PFSK-1 (cell line): ENCODE data around the gene AHSP.

Source experiments
- FOXP2 ChIP-seq: optimal IDR thresholded peaks from 2 replicates; pipeline ENCODE3; 2011; ENCODE audit warnings: borderline replicate concordance, control low read depth, inconsistent platforms; ENCODE audit not compliant: insufficient read depth; ENCODE audit errors: extremely low read length, extremely low read depth
- TAF1 ChIP-seq: IDR thresholded peaks from 2 replicates; pipeline ENCODE4 v1.6.1; 2012; ENCODE audit warnings: low read length, control low read depth, borderline replicate concordance; ENCODE audit not compliant: insufficient read depth
- TF ChIP-seq, protein P1 (sequence below), 2 experiments: IDR thresholded peaks; 2 replicates each; pipeline versions ENCODE4 v1.6.1 to v1.8.0; 2011 to 2012; ENCODE audit warnings: low read depth in 2 of 2, low read length in 2 of 2, control low read depth in 1 of 2, inconsistent platforms in 1 of 2, mild to moderate bottlenecking in 1 of 2, moderate library complexity in 1 of 2; ENCODE audit not compliant: insufficient read depth in 1 of 2

DNA sequence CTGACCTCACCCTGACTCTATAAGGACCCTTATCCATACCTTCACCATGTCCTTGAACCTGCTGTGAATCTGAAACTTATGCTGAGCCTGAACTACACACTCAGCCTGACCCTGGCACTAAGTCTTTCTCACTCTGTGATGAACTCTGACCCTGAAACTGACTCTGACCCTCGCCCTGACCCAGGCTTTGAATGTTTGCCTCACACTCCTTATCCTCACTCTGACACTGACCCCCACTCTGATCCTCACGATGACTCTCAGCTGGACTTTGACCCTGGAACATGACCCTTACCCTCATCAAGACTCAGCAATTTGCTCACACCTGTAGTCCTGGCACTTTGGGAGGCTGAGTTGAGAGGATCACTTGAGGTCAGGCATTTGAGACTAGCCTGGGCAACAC, 4.4 kb downstream of the AHSP start:
- TF ChIP-seq, protein P1, sequence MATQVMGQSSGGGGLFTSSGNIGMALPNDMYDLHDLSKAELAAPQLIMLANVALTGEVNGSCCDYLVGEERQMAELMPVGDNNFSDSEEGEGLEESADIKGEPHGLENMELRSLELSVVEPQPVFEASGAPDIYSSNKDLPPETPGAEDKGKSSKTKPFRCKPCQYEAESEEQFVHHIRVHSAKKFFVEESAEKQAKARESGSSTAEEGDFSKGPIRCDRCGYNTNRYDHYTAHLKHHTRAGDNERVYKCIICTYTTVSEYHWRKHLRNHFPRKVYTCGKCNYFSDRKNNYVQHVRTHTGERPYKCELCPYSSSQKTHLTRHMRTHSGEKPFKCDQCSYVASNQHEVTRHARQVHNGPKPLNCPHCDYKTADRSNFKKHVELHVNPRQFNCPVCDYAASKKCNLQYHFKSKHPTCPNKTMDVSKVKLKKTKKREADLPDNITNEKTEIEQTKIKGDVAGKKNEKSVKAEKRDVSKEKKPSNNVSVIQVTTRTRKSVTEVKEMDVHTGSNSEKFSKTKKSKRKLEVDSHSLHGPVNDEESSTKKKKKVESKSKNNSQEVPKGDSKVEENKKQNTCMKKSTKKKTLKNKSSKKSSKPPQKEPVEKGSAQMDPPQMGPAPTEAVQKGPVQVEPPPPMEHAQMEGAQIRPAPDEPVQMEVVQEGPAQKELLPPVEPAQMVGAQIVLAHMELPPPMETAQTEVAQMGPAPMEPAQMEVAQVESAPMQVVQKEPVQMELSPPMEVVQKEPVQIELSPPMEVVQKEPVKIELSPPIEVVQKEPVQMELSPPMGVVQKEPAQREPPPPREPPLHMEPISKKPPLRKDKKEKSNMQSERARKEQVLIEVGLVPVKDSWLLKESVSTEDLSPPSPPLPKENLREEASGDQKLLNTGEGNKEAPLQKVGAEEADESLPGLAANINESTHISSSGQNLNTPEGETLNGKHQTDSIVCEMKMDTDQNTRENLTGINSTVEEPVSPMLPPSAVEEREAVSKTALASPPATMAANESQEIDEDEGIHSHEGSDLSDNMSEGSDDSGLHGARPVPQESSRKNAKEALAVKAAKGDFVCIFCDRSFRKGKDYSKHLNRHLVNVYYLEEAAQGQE (IDR thresholded peaks at IDR 0.05; ENCODE audit: insufficient read depth in 1 of 2, low read depth in 2 of 2, low read length in 2 of 2): no peak
- TF ChIP-seq FOXP2 (no peak), TAF1 (no peak)
